Fibroblast of mammary gland (primary cell): ENCODE results near the gene TNS1.

Experiments used
- DNase-seq: peaks from one replicate; pipeline ENCODE4 v3.0.0-alpha.2; 2010; ENCODE audit warnings: low read depth
- H3K4me3 ChIP-seq: 2 replicates; pipeline ENCODE4 v1.5.1; 2011; ENCODE audit warnings: low read depth, mild to moderate bottlenecking, low read length, moderate library complexity; ENCODE audit not compliant: control insufficient read depth
- TF ChIP-seq, protein P1 (sequence below): conservative IDR thresholded peaks from 2 replicates; pipeline ENCODE4 v1.5.1; 2011; ENCODE audit warnings: low read depth, low read length, inconsistent platforms; ENCODE audit not compliant: control insufficient read depth, insufficient read depth

Gene TNS1

GRCh38 chr2:217853961-217854360 lies 148.8 kb downstream of the TNS1 start:
- H3K4me3 ChIP-seq: no peak overlapping the region
- TF ChIP-seq, protein P1, sequence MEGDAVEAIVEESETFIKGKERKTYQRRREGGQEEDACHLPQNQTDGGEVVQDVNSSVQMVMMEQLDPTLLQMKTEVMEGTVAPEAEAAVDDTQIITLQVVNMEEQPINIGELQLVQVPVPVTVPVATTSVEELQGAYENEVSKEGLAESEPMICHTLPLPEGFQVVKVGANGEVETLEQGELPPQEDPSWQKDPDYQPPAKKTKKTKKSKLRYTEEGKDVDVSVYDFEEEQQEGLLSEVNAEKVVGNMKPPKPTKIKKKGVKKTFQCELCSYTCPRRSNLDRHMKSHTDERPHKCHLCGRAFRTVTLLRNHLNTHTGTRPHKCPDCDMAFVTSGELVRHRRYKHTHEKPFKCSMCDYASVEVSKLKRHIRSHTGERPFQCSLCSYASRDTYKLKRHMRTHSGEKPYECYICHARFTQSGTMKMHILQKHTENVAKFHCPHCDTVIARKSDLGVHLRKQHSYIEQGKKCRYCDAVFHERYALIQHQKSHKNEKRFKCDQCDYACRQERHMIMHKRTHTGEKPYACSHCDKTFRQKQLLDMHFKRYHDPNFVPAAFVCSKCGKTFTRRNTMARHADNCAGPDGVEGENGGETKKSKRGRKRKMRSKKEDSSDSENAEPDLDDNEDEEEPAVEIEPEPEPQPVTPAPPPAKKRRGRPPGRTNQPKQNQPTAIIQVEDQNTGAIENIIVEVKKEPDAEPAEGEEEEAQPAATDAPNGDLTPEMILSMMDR: no peak
- no peak for DNase-seq

- H3K4me3 ChIP-seq: no peak overlapping the region
- TF ChIP-seq, protein P1: no peak
- DNase-seq: peak; percentile 79
Measured at GRCh38 chr2:217853301-217853881, 149.4 kb downstream of the TNS1 start.

DNA sequence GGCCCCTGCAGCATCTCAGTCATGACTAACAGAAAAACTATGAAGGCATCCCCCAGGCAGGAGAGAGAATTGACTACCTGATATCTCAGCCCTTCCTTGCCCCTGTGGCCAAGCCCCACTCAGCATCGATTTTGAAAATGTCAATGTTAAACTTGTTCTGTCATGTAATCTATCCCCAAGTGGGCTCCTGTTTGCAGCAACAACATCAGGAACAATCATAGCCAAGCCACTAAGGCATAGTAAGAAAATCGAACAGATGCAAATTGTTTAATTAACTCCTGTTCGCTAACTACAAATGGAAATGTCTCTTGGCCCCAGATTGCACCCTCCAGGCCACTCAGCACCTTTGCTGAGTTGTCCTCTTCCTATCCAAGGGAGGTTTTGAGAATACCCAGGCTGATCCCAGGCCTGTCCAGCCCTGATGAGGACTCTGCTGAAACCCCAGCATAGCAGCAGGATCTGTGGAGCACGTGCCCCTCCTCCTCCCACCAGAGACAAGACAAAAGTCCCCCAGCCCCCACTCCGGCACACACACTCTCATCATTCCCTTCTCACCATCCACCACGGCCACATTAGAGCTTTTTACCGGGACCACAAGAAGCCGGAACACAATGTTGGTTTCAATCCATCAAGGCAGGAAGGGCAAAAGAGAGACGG lies 150.1 kb downstream of the TNS1 start:
- no peak overlapping the region for H3K4me3 ChIP-seq
- DNase-seq: no peak
- TF ChIP-seq, protein P1: no peak

DNA sequence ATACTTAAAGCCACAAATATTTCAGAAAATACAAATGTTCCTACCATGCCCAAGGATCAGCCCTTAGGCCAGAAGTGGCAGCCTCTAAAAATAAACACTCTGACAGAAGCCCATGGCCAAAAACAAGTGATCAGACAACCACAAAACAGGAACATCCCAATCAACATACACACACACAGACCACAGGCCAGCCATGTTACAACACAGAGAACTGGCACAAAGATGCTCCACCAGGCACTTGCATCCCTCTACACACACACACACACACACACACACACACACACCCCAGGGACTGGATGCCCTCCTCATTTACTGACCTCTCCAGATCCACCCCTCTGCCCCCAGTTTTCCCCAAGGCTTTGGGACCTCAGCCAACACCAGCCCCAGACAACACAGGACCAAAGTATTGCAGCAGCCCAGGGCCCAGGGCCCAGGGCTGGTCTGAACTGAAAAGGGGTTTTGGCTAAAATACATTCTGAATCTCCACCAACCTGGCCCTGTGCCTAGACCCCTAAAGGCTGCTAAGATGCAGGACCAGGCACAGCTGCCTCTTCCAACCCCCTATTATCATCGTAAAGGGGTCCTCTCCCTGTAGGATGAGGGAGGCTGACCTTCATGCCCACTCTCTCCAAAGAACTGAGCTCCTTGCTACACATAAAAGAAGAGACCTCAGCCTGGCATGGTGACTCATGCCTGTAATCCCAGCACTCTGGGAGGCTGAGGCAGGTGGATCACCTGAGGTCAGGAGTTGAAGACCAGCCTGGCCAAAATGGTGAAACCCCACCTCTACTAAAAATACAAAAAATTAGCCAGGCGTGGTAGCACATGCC lies 151.4 kb downstream of the TNS1 start:
- peak; percentile 76 for DNase-seq
- no peak overlapping the region for H3K4me3 ChIP-seq
- TF ChIP-seq, protein P1: no peak

DNA sequence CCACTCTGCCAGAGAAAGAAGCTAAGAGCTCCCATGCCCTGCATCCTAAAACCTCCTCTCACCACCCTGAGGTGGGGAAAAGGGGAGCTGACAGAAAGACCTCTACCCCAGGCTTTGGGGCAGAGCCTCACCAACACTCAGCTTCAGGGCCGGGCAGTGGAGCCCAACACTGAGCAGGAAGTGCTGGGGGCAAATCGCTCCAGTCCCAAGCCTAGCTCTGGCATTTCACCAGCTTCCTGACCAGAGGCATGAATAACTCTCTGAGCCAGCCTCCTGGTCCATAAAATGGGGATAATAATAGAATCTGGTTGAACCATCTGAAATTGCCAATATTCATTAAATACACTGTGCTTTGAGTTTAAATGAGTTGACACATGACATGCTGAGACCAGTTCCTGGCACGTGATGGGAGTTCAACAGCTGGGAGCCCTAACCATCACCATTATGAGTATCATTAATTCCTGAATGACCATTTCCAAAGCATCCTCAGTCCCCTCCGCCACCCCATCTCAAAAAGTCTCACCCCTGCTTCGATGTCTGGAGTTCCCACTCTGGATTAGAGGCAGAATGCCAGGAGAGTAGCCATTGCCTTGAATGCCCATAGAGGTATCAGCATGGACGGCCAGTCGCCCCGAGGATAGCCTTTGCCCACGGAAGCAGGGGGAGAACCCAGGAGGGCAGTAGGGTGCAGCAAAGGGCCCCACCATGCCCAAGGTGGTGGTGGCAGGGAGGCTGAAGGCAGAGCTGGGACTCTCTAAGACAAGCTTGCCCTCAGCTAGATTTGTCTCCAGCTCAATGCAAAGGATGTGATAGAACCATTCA lies 153.4 kb downstream of the TNS1 start:
- H3K4me3 ChIP-seq: no peak overlapping the region
- TF ChIP-seq, protein P1: no peak
- DNase-seq: no peak

DNA sequence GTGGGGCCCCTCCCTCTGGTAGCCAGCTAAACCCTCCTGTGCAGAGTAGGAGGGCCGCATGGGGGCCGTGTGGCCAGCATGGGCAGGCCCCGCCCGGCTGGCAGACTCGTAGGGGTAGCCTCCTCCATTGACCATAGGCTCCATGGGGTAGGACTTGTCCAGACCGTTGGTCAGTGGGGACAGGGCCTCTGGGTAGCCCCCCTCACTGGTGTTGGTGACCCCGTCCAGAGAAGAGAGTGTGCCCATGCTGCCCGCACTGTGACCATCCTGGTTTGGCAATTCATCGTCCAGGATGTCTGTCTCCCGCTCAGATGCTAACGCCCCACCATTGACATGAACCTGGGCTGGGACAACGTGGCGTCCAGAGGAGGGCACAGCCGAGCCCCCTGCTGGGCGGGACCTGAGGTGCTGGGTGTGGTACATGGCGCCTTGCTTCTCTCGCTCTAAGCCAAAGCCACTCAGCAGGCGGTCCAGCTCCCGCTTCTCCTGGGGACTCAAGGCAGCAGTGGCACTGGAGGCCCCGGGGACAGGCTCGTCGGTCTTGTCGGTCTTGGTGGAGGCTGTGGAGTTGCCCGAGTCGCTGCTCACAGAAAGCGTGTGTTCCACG lies 154.3 kb downstream of the TNS1 start:
- TF ChIP-seq, protein P1: no peak
- H3K4me3 ChIP-seq: no peak overlapping the region
- no peak for DNase-seq
